Measurements from ENCODE around the gene TIPRL. TPM values are rescaled to one million over a fixed set of nuclear protein-coding genes. Genes with fewer than 3 reads are reported as not detected.

TIPRL gene
- total RNA-seq, 1 donor from 2014 or later = 23.7 TPM

DNA sequence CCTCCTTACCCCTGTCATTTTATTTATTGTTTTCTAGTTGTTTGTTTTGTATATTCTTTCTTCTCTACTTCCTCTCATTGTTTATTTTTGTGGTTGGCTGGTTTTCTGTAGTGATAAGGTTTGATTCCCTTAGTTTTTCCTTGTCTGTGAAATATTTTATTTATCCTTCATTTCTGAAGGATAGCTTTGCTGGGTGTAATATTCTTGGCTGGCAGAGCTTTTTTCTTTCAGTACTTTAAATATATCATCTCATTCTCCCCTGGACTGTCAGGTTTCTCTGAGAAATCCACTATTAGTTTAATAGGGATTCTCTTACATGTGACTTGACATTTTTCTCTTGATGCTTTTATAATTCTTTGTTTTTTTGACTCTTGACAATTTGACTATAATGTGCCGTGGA lies 18.8 kb upstream of the TIPRL start:
- TF ChIP-seq, protein P1, sequence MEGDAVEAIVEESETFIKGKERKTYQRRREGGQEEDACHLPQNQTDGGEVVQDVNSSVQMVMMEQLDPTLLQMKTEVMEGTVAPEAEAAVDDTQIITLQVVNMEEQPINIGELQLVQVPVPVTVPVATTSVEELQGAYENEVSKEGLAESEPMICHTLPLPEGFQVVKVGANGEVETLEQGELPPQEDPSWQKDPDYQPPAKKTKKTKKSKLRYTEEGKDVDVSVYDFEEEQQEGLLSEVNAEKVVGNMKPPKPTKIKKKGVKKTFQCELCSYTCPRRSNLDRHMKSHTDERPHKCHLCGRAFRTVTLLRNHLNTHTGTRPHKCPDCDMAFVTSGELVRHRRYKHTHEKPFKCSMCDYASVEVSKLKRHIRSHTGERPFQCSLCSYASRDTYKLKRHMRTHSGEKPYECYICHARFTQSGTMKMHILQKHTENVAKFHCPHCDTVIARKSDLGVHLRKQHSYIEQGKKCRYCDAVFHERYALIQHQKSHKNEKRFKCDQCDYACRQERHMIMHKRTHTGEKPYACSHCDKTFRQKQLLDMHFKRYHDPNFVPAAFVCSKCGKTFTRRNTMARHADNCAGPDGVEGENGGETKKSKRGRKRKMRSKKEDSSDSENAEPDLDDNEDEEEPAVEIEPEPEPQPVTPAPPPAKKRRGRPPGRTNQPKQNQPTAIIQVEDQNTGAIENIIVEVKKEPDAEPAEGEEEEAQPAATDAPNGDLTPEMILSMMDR (IDR thresholded peaks at IDR 0.05) = no peak
- no peaks in the 10 kb centered on the region for H3K4me1 ChIP-seq
- DNase-seq (no peak), ATAC-seq (no peak)
- no peak overlapping the region for H3K4me3 ChIP-seq
- H3K27ac ChIP-seq = no peak overlapping the region
- intact Hi-C loops (cut with DNase I) = no loop called here
- H3K9me3 ChIP-seq = peaks cover 13% of the 10 kb centered on the region
- no peaks in the 10 kb centered on the region for H3K27me3 ChIP-seq (ENCODE audit: low read depth)
- no peaks in the 10 kb centered on the region for H3K36me3 ChIP-seq

DNA sequence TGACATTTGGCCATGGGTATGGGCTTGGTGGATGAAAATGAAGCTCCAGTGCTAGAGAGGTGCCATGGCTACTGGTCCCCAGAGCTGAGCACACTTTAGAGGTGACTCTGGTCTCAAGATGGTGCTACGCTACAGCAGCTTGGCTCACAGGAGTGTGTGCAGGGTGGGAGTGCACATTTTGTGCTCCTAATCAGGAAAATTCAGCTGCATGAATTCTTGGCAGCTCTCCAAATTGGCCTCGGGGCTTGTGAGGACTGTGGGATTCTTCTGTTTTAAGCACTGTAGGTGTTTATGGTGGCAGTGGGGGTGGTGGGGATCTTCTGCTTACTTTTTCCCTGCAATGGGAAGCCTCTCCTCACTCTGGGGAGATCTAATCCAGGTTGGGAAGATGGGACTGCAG lies 17.3 kb upstream of the TIPRL start:
- TF ChIP-seq, protein P1 (IDR thresholded peaks at IDR 0.05) = no peak
- Histone ChIP-seq H3K9me3 (peaks cover 13% of the 10 kb centered on the region), H3K36me3 (no peaks in the 10 kb centered on the region), H3K27me3 (ENCODE audit: low read depth) (no peaks in the 10 kb centered on the region), H3K4me3 (no peak overlapping the region), H3K4me1 (no peaks in the 10 kb centered on the region), H3K27ac (no peak overlapping the region)
- DNase-seq (no peak), ATAC-seq (no peak)
- intact Hi-C loops (cut with DNase I) = no loop called here

DNA sequence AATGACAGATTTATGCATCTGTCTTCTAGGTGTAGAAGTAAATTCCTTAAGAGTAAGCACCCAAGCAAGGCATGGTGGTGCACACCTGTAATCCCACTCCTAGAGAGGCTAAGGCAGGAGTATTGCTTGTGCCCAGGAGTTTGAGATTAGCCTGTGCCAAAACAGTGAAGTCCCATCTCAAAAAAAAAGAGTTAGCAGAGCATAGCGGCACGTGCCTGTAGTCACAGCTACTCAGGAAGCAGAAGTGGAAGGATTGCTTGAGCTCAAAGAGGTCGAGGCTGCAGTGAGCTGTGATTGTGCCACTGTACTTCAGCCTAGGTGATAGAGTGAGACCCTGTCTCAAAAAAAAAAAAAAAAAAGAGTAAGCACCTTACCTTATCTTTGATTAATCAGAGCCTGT lies 15.1 kb upstream of the TIPRL start:
- no peak overlapping the region for H3K27ac ChIP-seq
- ATAC-seq = no peak
- peaks cover 8% of the 10 kb centered on the region for H3K9me3 ChIP-seq
- no peaks in the 10 kb centered on the region for H3K27me3 ChIP-seq (ENCODE audit: low read depth)
- no peaks in the 10 kb centered on the region for H3K36me3 ChIP-seq
- no peak for DNase-seq
- TF ChIP-seq, protein P1 (IDR thresholded peaks at IDR 0.05) = no peak
- no peaks in the 10 kb centered on the region for H3K4me1 ChIP-seq
- intact Hi-C loops (cut with DNase I) = no loop called here
- no peak overlapping the region for H3K4me3 ChIP-seq

DNA sequence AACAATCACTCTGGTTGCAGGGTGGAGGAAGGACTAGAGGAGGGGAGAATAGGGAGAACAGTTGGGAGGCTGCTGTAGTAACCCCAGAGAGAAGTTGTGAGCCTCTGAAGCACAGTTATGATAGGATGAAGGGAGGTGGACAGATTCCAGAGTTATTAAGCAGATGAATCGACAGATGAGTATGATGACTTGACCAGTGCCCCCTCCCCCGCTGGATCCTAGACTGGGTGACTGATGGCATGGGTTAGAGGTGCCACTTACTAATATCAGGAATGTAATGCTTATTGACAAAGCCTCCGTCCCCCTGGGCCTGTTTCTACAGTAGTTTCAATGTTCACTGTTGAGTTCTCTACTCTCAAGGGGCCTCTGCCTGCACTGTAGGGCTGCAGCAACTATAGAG lies 14.0 kb upstream of the TIPRL start:
- Histone ChIP-seq H3K4me1 (no peaks in the 10 kb centered on the region), H3K36me3 (no peaks in the 10 kb centered on the region), H3K4me3 (no peak overlapping the region), H3K27ac (no peak overlapping the region), H3K9me3 (peaks cover 7% of the 10 kb centered on the region), H3K27me3 (ENCODE audit: low read depth) (no peaks in the 10 kb centered on the region)
- ATAC-seq (no peak), DNase-seq (no peak)
- TF ChIP-seq, protein P1 (IDR thresholded peaks at IDR 0.05) = no peak
- intact Hi-C loops (cut with DNase I) = no loop called here

DNA sequence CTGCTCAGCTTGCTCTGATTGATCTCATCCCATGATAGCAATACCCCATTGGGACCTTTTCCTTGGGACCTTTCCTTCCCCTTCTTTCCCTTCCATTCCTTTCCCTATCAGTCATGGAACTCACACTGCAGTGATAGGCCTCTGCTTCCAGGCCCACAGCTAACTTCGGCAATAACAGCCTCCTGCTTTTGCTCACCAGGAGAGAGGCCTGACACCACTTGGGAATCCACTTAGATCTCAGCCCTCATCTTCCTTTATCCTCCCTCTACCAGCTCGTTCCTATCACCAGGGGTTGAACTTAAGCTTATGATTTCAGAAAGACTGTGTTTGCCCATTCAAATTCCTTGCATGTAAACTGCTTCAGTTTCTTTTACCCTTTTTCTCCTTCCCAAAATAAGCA lies 11.0 kb upstream of the TIPRL start:
- TF ChIP-seq, protein P1 (IDR thresholded peaks at IDR 0.05) = no peak
- no peak overlapping the region for H3K27ac ChIP-seq
- H3K27me3 ChIP-seq (ENCODE audit: low read depth) = no peaks in the 10 kb centered on the region
- ATAC-seq = no peak
- no peak for DNase-seq
- no peaks in the 10 kb centered on the region for H3K4me1 ChIP-seq
- intact Hi-C loops (cut with DNase I) = no loop called here
- no peak overlapping the region for H3K4me3 ChIP-seq
- H3K9me3 ChIP-seq = no peaks in the 10 kb centered on the region
- H3K36me3 ChIP-seq = no peaks in the 10 kb centered on the region
